Nucleus accumbens (tissue), 56 donors: ENCODE measurements around the gene ADGRG1.
"Not testable (repeated sequence)": the region's sequence is repeated elsewhere in the genome, so short reads cannot be mapped to it uniquely, and the experiment has no call there.

ENCODE experiments used
- DNase-seq, 56 donors: peaks; one replicate each; lab custom pipeline; 2025; lab: John Stamatoyannopoulos, UW

The ADGRG1 gene

DNA sequence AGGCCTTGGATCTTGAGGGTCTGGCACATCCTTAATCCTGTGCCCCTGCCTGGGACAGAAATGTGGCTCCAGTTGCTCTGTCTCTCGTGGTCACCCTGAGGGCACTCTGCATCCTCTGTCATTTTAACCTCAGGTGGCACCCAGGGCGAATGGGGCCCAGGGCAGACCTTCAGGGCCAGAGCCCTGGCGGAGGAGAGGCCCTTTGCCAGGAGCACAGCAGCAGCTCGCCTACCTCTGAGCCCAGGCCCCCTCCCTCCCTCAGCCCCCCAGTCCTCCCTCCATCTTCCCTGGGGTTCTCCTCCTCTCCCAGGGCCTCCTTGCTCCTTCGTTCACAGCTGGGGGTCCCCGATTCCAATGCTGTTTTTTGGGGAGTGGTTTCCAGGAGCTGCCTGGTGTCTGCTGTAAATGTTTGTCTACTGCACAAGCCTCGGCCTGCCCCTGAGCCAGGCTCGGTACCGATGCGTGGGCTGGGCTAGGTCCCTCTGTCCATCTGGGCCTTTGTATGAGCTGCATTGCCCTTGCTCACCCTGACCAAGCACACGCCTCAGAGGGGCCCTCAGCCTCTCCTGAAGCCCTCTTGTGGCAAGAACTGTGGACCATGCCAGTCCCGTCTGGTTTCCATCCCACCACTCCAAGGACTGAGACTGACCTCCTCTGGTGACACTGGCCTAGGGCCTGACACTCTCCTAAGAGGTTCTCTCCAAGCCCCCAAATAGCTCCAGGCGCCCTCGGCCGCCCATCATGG is 35.7 kb downstream of the ADGRG1 start:
- no peak for DNase-seq

- DNase-seq, result no peak
Measured at GRCh38 chr16:57664662-57665025, 36.2 kb downstream of the ADGRG1 start.

DNA sequence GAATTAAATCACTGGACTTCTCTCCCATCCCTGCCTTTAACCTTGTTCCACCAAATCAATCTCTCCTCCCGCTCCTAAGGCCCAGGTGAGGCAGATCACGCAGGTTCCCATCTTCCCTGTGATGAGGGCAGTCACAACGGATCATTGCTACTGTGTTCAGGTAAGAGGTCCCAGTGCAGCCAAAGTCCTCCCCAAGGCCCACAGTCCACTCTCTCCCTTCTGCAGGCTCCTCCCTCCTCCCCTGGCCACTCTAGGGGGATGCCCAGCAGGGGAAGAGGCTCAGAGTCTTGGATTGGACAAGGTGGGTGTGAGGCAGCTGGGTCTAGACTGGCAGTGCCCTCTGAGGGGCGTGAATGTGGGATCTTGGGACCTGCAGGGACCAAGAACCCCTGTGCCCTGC is 37.1 kb downstream of the ADGRG1 start:
- no peak for DNase-seq

DNA sequence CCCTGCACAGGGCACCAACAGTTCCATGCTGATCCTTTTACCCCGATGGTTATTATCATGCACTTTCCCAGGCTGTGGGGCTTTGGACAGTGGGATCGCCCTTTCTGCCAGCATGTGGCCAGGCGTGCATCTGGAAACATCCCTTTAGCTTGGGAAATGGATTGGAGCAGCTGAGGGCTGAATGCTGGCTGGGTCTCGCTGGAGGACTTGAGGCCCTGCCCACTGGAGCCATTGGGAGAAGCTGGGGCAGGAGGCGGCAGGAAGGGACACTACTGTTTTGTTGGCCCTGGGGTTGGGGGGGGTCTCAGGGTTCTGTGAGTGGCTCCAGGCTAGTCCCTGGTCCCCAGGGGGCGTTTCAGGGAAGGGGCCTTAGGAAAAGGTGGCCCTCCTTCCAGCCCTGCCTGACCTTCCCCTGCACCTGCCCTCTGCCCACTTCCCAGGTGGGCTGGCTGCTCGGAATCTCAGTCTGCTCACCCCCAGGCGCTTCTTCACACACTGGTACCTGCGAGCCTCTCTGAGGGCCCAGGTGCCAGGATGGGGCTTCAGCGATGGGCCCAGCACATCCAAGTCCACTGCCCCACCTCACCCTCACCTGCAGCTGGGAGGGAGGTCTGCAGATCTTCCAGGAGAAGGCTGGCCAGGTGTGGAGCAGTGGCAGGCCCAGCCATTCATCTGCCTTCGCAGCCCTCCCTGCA is 38.1 kb downstream of the ADGRG1 start:
- DNase-seq, result no peak

DNA sequence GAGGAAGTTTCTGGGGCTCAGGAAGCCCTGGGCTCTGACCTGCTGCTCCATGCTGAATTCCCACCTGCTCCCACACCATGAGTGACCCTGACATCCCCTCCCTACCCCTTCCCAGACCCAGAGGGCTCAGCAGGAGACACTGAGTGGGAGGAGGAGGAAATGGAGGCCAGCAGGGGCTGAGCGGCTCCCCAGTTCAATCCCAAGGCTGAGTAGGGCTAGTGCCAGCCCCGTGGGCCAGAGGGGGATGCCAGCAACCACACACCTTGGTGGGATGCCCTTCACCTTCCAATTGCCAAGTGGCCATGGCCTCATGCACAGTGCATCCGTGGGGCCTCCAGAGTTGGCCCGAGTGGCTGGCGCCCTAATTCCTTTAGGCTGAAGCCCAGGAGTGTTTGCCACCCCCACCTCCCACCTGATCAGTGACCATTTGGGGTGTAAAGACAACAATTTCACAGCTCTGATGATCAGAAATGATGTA is 38.7 kb downstream of the ADGRG1 start:
- DNase-seq, result no peak

DNA sequence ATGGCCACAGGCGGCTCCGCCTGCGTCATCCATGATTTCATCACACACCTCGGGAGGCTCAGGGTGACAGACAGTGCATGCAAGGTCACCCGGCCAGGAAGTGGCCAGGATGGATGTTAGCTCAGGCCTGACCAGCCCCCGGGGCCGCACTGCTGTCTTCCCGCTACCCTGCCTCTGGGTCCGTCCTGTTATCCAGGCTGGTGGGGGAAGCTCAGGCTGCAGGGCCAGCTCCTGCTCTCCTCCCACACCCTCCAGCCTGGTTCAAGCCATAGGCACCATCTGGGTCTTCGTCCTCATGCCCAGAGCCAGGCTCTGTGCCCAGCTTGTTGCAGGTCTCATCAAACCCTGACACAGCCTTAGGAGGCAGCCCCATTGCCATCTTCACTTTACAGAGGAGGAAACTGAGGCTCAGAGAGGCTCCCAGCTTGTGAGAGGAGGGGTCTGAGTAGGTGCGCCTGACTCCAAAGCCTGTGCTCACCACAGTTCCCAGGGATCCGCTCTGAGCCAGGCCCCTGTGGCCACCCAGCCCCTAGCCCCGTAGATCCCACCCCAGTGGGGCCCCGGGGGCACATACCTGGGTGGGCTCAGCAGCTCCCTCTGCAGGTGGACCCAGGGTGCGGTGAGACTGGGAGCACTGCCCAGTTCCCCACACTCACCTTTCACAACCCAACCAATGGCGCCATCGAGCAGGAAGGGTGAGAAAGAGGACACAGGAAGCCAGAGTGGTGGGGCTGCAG is 39.3 kb downstream of the ADGRG1 start:
- DNase-seq, result no peak

- DNase-seq, result no peak
Measured at GRCh38 chr16:57668263-57668571, 39.8 kb downstream of the ADGRG1 start, which contains the start of gene ADGRG3. TSS of gene ADGRG3 (plus strand) at chr16:57668306. CDS start at chr16:57668348, 42 bp downstream.

- no peak for DNase-seq
Measured at GRCh38 chr16:57668630-57669475, 40.4 kb downstream of the ADGRG1 start.

DNA sequence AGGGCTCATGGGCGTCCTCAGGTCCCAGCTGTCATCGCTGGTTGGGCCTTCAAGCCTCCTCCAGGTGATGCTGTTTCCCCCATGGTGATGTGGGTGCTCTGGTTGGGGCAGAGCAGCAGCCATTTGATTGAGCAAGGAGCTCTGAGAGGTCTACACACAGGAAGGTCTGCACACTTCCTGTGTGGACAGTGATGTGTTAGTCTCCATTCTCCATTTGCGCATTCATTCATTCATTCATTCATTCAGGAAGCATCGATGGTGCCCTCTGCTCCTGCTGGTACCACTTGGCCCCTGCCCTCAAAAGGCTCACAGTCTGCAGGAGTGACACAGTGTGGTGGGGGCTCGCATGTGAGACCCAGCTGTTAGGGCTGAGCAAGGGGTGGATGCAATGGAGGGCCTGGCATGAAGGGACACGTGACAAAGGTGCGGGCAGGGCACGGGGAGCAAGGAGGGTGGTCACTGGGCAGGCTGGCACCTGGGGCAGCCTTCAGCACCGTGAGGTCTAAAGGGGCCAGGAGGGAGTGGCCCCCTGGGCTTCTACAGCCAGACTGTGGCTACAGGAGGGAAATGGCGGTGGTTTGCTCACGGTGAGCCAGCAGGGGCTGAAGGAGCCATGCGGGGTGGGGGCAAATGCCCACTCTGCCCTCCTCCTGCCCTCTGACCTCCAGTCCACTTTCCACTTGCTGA is 41.2 kb downstream of the ADGRG1 start:
- no peak for DNase-seq

GRCh38 chr16:57670196-57670595 is 41.8 kb downstream of the ADGRG1 start:
- no peak for DNase-seq

DNA sequence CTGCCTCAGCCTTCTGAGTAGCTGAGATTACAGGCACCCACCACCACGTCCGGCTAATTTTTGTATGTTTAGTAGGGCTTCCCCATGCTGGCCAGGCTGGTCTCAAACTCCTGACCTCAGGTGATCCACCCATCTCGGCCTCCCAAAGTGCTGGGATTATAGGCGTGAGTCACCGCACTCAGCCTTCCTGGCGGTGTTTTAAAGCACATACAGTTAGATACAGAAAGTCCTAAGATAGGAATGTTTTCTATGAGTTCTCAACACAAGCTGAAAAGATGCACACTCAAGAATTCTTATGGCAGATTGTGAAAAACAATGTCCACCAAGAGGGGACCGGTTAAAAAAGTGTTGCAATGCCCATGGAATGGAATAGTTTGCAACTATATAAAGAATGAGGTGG is 43.0 kb downstream of the ADGRG1 start:
- not testable (repeated sequence) for DNase-seq

- no peak for DNase-seq
Measured at GRCh38 chr16:57672416-57672815, 44.0 kb downstream of the ADGRG1 start.

DNA sequence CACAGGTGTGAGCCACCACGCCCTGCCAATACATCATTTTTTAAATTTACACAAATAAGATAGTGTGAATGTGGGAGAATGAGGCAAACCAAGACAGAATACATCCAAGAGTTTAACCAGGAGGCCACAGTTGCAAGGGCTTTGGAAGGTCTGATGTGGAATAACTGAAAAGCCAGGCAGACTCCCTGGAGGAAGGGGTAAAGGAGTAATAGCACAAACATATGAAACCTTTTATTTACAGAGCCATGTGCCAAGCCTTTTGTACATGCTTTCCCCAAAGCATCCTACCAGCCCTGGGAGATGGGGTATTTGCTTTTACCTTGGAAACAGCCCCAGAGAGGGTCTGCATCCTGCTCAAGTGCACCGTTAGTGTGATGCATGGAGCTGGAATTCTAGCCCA is 44.4 kb downstream of the ADGRG1 start:
- no peak for DNase-seq

GRCh38 chr16:57675741-57676551 is 47.5 kb downstream of the ADGRG1 start:
- DNase-seq, result no peak

DNA sequence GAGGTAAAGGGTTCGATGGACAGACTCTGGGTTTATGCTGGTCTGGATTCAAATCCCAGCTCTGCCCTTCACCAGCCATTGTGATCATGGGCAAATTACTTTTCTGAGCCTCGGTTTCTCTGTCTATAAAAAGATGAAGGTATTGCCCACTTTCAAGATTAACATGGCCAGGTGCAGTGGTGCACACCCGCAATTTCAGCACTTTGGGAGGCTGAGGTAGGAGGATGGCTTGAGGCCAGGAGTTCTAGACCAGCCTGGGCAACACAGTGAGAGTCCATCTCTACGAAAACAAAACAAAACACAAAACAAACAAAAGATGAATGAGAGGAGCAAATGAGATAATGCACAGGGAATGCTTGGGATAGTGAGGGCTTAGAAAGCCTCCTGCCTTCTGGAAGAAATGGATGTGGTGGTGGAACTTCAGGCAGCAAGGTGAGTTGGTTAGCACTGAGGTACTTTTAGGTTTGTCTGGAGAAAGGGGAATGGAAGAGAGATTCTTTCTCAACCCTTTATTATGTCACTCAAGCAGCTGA is 48.2 kb downstream of the ADGRG1 start:
- no peak for DNase-seq

DNA sequence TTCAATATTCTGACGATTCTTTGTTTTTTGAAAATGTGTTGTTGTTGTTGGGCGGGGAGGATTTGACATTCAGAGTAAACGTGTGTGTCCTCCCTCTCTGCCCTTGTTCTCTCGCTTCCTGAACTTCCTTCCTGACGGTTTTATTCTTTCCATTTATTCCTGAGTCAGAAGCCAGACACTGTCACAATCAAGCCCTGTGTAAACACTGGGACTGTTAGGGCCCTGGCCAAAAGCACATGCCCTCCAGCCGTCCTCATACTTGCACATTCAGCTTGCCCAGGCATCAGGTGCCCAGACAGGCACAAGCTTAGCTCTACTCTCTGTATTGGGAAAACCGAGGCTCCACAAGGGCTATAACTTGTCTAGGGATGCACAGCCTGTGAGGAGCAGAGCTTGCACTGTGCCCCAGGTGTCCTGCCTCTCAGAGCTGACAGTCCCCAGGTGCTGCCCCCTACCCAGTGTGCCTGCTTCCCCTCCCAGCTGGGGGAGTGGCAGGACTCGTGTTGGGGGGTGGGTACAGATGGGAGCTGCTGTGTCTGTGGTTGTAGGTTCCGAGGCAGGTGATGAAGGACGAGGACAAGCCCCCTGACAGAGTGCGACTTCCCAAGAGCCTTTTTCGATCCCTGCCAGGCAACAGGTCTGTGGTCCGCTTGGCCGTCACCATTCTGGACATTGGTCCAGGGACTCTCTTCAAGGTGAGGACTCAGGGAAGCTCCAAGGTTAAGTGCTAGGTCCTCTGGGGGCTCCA is 49.4 kb downstream of the ADGRG1 start:
- no peak for DNase-seq

- no peak for DNase-seq
Measured at GRCh38 chr16:57679016-57679415, 50.6 kb downstream of the ADGRG1 start.
